Embryonic facial prominence (tissue), 1 donor: ENCODE measurements around the gene TCP11L1.
"Not testable (repeated sequence)": the region's sequence is repeated elsewhere in the genome, so short reads cannot be mapped to it uniquely, and the experiment has no call there.

Experiments
- DNase-seq: peaks from one replicate; pipeline ENCODE4 v3.0.0-alpha.2; 2016; ENCODE audit errors: extremely low spot score

The TCP11L1 gene

DNA sequence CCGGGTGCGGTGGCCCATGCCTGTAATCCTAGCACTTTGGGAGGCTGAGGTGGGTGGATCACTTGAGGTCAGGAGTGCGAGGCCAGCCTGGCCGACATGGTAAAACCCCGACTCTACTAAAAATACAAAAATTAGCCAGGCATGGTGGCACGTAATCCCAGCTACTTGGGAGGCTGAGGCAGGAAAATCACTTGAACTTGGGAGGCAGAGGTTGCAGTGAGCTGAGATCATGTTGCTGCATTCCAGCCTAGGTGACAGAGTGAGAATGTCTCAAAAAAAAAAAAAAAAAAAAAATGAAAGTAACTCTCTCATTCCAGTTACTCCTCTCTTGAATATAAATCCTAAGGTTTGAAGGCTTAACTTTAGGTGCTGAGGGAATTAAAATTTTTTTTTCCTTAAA is 10.2 kb upstream of the TCP11L1 start:
- not testable (repeated sequence) for DNase-seq

DNA sequence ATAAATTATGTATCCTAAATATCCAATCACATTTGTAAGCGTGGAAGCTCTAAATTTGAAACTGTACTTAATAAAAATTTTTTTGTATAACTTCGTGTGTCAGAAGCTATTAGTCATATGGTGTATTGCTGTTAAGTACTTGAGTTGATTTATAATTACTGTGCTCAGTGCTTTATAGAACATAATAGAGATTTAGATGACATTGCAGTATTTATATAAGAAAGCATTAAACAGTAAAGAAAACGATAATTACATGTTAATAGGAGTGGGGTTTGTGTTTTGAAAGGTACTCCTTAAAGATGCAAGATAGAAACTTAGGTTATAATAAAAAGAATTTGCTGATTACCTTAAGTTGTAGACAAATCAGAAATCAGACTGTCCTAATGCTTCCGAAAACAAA is 5.9 kb upstream of the TCP11L1 start:
- DNase-seq = no peak

DNA sequence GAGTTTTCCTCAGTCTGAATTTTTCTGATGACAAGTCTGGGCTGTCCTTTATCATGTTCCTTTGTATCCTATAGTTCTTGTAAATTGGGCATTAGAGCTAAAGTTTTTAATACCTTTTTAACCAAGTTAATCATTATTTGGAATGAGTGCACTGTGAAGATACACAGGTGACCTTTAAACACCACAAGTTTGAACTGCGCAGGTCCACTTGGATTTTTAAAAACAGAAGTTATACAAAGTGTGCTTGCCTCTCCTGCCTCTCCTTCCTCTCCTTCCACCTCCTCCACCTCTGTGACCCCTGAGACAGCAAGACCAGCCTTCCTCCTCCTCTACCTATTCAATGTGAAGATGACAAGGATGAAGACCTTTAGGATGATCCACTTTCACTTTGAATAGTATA is 4.4 kb upstream of the TCP11L1 start:
- DNase-seq = no peak

DNA sequence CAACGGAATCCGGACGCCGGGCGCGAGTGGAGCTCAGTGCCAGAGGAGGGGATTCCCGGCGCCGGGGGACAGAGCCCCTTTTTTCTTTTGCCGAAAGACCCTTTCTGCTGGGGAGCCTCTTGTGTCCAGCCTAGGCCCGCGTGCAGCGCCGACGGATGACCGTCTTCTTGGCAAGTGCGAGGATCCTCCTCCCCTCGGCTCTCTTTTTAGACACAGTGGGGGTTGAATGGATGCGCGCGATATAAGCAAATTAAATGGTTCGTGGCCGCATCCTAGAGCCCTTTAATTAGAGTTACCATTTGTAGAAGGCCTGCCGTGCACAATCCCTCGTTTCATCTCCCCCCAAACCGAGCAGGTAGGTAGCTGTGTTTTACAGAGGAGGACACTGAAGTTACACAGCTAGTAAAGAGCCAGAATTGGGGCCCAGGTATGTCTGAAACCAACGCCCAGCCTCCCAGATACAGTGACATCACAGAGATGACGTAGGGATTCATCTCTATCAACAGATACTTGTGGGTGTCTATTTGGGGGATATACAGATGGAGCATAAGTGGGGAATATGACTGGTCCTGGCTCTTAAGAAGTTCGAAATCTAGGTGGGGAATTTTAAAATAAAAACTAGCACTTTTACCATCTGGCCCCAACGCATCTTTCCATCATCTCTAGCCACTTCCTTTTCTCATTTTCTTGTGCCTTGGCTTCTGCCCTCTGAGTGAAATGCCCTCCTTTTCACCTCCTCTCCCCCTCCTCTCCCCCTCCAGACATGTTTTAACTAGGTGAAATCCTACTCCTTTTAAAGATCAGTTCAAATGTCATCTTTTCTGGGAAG is 875 bp downstream of the TCP11L1 start:
- DNase-seq = no peak

DNA sequence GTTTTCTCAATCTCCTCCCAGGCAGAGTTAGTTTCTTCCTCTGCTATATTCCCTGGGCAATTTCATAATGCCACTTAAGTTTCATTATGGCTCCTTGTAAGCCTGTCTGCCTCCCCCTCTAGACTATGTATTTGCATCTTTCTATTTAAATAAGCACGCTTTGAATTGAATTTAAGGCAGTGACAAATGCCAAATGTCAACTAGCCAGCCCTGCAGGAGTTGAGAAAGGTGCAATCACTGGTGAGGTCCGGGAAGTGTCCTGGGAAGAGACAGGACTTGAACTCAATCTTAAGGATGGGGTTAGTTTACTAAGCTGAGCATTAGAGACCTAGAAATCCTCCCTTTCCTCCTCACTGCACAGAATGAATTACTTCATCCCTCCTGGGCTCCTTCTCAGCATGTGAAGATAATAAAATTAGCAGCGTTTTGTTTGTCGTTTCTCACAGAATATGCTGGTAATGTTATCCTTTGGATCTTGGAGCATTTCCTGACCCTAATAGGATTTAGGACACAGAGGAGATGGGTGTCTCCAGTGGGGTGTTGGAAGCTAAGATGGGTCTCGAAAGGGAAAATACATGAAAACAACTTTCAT is 1.6 kb downstream of the TCP11L1 start:
- no peak for DNase-seq

DNA sequence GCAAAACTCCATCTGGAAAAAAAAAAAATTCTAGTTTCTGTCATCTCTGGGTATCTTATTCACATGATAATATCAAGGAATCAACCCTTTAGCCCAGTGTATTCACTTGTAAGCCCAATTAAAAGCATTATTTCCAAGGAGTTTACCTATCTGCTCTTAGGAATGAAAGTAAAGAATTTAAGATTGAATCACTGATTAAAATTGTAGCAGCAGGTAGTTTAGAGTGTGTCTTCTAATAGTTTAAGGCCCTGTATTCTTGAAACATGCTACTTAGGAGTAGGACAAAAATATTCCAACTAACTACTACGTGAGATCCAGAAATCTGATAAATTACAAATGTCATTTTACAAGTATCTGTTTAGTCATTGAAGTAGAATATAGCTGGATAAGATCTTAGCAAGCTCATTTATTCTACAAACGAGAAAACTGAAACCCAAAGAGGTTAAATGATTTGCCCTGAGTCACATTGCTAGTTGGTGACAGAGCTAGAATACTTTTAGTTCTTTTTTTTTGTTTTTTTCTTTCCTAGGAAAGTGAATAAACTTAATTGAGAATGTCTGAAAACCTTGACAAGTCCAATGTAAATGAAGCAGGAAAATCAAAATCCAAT is 4.0 kb downstream of the TCP11L1 start:
- DNase-seq = no peak

DNA sequence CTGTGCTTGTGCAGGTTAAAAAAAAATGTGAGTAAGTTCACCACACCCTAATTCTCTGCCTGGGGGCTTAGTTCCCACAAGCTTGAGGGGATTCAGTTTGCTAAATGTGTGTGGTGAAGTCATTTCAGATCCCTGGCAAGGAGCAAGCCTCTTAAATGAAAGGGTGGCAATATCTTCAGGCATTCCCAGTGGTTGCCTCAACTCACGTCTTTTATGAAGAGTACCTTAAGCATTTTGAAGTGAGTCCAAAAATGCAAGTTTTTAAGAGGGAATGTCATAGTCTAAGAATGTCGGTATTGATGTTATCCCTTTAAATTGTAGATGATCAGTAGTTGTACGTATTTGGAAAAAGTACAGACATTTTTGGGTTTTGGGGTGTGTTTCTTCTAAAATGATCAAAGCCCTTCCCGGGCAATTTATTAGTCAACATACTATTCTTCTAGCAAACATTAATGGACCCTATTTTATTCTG is 4.9 kb downstream of the TCP11L1 start:
- no peak for DNase-seq

DNA sequence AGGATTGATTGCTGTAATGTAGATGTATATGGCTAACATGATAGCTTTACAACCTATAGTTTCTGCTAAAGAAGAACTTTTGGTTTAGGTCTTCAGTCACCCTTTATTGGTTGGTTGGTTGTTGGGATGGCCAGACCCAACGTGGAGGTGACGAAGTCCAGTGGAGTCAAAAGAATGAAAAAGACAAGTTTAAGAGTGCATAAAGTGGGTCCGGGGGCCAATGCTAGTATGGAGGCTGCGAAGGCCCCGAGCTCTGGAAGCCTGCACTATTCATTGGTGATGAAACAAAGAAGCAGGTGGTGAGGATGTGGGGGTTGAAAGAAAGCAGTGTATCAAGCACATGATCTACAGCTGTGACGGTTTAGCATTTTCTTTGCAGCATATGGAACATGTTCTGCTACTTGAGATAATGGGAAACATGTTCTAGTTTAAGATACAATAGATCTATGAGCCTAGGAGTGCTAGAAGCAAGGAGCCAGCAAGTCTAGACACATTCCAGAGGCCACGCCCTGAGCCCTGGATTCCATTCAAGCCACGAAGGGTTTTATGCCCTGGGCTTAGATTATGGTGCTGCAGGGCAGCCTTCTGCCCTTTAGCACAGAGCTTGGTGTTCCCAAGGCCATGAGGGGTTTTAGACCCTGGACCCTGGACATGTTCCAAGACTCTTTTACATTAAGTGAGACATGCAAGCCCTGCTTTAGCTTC is 6.3 kb downstream of the TCP11L1 start:
- no peak for DNase-seq

DNA sequence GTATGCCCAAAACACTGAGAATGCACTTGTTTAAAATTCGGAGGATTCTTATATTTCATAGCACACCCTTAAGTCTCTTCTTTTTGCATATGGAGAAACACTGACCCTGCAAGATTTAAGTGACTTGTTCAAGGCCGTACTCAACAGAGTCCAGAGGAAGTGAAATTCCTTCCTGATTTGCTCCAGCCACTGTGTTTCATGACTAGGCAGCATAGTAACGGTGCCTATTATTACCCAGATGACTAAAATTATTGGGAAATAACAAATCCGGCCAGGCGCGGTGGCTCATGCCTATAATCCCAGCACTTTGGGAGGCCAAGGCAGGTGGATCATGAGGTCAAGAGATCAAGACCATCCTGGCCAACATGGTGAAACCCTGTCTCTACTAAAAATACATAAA is 9.3 kb downstream of the TCP11L1 start:
- not testable (repeated sequence) for DNase-seq

DNA sequence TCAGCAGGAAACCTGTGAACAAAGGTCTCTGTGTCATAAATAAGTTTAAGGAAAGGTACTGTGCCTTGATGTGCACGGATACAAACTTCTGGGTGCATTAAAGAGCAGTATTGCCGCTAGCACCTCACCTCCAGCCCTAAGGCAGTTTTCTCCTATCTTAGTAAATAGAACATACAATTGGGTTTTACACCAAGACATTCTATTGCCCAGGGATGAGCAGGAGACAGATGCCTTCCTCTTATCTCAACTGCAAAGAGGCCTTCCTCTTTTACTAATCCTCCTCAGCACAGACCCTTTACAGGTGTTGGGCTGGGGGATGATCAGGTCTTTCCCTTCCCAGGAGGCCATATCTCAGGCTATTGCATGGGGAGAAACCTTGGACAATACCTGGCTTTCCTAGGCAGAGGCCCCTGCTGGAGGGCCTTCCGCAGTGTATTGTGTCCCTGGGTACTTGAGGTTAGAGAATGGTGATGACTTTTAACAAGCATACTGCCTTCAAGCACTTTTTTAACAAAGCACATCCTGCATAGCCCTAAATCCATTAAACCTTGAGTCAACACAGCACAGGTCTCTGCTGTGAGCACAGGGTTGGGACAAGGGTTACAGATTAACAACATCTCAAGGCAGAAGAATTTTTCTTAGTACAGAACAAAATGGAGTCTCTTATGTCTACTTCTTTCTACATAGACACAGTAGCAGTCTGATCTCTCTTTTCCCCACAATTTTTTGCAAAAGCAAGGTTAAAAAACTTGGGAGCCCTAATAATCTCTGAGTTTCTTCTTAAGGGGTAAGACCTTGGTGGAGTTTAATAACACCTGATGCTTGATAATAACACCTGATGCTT is 10.4 kb downstream of the TCP11L1 start:
- not testable (repeated sequence) for DNase-seq

DNA sequence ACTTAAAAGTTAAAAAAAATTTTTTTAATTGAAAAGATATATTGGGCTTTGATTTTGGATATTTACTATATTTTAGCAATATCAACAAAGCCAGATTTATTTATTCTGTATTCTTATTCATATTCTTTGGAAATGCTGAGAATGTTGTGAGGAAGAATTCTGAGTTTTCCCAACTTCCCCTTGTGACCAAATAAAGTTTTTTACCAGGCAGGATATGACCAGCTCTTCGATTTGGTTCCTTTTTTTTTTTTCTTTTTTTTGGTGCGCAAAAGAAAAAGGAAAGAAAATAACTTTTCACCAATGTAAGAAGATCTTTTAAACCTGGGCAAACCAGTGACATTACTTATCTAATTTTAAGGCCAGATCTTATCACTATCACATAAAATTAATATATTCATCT is 12.9 kb downstream of the TCP11L1 start:
- DNase-seq = no peak

DNA sequence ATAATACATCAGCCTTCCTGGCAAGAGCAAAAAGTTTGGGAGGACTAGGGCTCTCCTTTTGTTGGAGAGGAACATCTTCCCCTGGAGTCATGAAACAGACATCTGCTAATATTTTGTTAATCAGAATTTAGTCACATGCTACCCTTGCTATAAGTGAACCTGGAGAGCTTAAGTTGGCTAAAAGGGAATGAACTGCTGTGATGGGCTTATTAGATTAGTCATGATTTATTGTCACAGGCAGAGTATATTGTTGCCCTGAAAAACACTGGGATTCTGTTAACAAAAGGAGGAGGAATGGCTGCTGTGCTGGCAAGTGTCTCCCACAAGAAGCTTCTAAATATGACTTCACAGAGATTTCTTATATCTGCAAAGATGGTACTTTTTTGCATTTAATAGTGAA is 16.0 kb downstream of the TCP11L1 start:
- DNase-seq = no peak

DNA sequence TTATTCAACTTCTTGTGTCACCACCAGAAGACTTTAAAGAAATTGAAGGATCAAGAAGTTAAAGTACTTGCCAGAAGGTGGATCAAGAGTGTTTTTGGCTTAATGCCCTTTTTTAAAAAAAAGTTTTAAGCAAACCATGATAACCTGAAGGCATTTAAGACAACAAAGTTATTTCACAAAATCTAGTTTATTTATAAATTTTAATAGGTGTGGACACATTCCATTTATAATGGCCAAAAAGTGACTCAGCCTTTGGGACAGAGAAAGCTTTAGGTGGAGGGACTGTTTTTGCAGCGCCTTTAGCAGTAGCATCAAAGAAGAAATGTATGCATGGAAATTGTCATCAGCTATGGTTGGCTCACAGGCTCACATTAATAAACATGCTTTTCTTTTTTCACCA is 17.9 kb downstream of the TCP11L1 start:
- no peak for DNase-seq

DNA sequence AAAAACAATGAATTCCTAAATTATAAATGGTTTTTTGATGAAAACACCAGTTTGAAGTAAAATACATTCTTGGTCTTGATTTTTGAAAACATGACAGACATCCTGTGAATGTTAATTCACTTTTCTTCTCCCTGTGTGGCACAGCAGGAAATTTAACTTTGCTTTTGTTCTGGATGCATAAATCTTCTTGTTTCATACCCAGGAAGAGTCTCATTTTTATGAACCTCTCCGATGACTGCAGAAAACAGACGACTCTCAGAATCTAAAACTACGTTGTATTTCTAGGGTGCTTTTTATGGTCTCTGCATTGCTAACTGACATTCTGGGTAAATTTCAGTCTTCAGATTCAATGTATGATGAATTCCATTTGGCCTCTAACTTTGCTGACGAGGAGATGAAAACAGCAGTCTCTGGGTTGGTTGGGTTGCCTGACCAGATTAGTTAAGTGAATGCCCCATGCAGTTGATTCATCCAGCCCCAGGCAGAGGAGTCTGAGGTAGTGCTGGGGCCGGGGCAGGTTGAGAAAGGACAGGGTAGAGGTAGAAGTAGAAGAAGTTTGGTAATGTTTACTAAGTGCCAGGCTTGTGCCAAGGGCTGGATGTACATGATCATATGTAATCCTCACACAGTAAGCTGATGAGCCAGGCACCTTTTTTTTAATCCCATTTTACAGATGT is 20.1 kb downstream of the TCP11L1 start:
- no peak for DNase-seq

DNA sequence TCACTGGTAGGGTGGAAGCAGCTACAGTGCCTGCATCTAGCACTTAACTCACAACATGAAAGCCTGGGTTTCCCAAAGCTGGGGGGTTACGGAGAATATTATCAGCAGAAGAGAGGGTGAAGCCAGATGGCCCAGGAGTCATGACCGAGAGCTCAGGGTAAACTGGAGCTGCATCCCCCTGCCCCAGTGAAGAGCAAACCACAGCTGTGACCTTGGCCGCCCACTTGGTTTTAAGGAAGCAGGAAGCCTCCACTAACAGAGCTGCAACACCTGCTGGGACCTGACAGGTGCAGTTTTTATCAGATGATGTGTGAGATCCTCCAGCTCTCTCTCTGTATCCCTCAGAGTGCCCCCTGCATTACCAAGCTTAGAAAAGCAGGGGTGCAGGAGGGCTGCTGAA is 20.9 kb downstream of the TCP11L1 start:
- no peak for DNase-seq

DNA sequence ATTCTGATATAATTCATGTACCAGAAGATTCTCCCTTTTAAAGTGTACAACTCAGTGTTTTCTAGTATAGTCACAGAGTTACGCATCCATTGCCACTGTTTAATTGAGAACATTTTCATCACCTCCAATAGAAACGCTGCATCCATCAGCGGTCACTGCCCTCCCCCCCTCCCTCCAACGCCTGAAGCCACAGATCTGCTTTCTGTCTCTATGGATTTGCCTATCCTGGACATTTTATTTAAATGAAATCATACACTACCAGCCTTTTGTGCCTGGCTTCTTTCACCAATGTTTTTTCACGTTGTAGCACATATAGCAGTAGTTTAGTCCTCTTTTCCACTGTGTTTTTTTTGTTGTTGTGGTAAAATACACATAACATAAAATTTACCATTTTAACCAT is 22.8 kb downstream of the TCP11L1 start:
- DNase-seq = no peak

DNA sequence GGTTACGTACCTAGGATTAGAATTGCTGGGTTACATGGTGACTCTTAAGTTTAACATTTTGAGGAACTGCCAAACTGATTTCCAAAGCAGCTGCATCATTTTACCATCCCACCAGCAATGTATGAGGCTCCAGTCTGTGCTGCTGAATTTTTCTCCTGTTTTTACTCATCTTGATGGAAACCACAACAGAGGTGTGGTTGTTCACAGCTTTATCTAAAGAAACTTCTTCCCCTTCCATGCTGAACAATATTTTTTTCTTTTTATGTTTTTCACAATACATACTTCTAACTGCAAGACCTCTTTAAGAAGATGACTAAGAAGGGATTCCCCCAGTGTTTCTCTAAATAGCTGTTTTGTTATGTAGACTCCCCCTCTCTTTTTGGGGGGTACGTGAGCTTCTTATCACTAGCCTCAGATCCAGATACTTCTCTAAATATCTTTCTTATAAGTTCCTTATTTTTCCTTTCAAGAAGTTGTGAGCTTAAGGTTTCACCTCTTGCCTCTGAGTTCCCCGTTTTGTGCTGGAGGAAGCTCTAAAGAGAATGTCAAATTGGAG is 24.0 kb downstream of the TCP11L1 start:
- no peak for DNase-seq

DNA sequence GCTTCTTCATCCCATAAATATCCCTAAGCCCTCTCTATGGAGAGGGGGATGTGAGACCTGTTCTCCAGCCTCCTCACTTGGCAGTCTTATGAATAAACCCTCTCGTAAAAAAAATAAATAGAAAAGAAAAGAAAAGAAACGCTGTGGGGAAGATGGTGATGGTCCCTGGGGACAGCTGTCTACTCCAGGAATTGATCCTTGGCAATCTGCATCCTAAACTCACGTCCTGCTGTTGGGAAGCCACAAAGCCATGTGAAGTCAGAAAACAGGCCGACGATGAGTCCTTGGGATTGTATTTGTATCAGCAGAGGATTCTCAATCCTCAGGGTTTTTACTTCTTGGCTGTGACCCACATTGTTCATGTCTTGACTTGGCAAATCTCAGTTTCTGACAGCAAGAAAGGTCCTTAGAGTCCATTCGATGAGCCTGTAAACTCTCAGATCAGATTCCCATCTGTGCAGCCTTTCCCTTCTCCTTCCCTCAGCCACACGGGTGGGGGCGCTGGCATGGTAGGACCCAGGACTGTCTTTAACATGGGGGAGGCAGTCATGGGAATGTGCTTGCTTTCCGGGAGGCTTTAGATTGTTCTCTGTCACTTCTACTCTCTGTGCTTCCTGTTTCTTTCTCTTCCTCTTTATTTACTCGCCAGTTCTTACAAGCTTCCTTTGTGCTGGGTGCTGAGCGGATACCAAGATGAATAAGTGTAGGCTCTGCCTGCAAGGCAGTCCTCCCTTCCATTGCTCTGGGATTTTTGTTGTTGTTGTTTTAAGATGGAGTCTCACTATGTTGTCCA is 24.9 kb downstream of the TCP11L1 start:
- no peak for DNase-seq

DNA sequence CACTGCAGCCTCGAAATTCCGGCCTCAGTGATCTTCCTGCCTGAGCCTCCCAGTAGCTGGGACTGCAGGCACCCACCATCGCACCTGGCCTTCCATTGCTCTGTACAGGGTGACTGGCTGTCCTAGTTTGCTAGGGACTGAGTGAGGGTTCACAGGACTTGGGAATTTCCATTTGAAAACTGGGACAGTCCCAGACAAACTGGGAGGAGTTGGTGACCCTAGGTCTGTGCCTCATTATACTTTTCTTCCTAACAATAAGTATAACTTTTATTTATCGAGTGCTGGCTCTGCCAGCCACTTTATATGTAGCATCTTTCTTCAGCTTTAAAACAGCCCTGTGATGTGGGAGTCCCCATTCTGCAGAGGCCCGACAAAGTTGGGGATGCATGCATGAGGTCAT is 25.5 kb downstream of the TCP11L1 start:
- DNase-seq = no peak
